Suprapubic skin (tissue), 4 donors: ENCODE data around the gene DNAH2.

Source experiments
- CTCF ChIP-seq, 2 donors: fragments of 200-600 bp in 1 of 2; fragments of 450-650 bp in 1 of 2; sonication (generic) in 1 of 2; IDR thresholded peaks; one replicate each; pipeline ENCODE4 v1.5.1; 2016 to 2019; ENCODE audit warnings: antibody characterized with exemption in 2 of 2, mild to moderate bottlenecking in 1 of 2, moderate library complexity in 1 of 2
- EP300 ChIP-seq: sonication (generic); formaldehyde crosslinking; IDR thresholded peaks from one replicate; pipeline ENCODE4 v1.6.1; 2017; ENCODE audit warnings: antibody characterized with exemption
- POLR2A ChIP-seq, 2 donors: fragments of 450-650 bp; IDR thresholded peaks; one replicate each; pipeline ENCODE4 v1.6.1; 2017; ENCODE audit warnings: antibody characterized with exemption in 2 of 2, mild to moderate bottlenecking in 2 of 2, moderate library complexity in 2 of 2
- POLR2AphosphoS5 ChIP-seq, 3 donors: sonication (generic); formaldehyde crosslinking; IDR thresholded peaks; one replicate each; pipeline ENCODE4 v1.6.1; 2017; ENCODE audit warnings: antibody characterized with exemption in 3 of 3

DNA sequence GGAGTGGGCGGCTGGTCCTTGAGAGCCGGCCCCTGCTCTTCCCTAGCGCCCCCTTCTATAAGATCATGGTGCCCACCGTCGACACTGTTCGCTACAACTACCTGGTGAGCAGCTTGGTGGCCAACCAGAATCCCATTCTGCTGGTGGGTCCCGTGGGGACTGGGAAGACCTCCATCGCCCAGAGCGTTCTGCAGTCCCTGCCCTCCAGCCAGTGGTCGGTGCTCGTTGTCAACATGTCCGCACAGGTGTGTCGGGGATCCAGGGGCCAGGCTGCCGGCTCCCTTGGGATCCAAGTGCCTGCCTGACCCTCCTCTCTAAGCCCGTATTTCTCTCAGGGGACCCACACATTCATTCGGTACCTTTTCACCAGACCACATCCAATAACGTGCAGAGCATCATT is 75.1 kb downstream of the DNAH2 start:
- TF ChIP-seq POLR2A (IDR thresholded peaks at IDR 0.05) (no peak), CTCF (IDR thresholded peaks at IDR 0.05) (no peak), EP300 (no peak), POLR2AphosphoS5 (IDR thresholded peaks at IDR 0.05) (no peak)
